Epithelial cell of esophagus (primary cell): ENCODE results near the gene UBE2O.

Source experiments
- DNase-seq: peaks from one replicate; pipeline ENCODE4 v3.0.0; 2010; ENCODE audit warnings: low read depth
- H3K4me3 ChIP-seq: 2 replicates; pipeline ENCODE4 v1.5.1; 2011; ENCODE audit warnings: mild to moderate bottlenecking, low read length, control low read depth
- CTCF ChIP-seq: IDR thresholded peaks from 2 replicates; pipeline ENCODE4 v1.5.1; 2011; ENCODE audit warnings: low read depth, mild to moderate bottlenecking, low read length, control low read depth, inconsistent platforms; ENCODE audit not compliant: insufficient read depth; ENCODE audit errors: missing control alignments

The UBE2O gene

DNA sequence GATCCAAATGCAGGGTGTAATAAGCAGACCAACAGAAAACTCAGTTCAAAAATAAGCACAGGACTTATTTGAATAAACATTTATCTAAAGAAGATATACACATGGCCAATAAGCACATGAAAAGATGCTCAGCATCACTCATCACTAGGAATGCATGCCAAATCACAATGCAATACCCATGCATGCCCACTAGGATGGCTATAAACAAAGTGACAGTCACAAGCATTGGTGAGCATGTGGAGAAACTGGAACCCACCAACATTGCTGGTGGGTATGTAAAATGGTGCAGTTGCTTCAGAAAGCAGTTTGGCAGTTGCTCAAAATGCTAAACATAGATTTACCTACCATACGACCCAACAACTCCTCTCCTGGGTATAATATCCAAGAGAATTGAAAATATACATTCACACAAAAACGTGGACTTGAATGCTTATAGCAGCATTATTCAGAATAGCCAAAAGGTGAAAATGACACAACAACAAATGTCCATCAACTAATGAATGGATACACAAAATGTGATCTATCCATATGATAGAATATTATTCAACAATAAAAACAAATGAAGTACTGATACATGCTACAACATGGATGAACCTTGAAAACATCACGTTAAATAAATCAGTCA, 20.1 kb downstream of the UBE2O start:
- TF ChIP-seq CTCF: peak; percentile 55
- no peak overlapping the region for H3K4me3 ChIP-seq
- DNase-seq: peak; percentile 54

GRCh38 chr17:76432004-76432403, 20.9 kb downstream of the UBE2O start:
- DNase-seq: no peak
- TF ChIP-seq CTCF: no peak
- H3K4me3 ChIP-seq: no peak overlapping the region

- no peak overlapping the region for H3K4me3 ChIP-seq
- no peak for DNase-seq
- TF ChIP-seq CTCF: no peak
These were observed 21.4 kb downstream of the UBE2O start for GRCh38 chr17:76431509-76431908.

GRCh38 chr17:76428511-76428910, 24.4 kb downstream of the UBE2O start:
- H3K4me3 ChIP-seq: no peak overlapping the region
- DNase-seq: no peak
- TF ChIP-seq CTCF: no peak

GRCh38 chr17:76427501-76428231, 25.3 kb downstream of the UBE2O start:
- H3K4me3 ChIP-seq: no peak overlapping the region
- no peak for TF ChIP-seq CTCF
- DNase-seq: no peak

DNA sequence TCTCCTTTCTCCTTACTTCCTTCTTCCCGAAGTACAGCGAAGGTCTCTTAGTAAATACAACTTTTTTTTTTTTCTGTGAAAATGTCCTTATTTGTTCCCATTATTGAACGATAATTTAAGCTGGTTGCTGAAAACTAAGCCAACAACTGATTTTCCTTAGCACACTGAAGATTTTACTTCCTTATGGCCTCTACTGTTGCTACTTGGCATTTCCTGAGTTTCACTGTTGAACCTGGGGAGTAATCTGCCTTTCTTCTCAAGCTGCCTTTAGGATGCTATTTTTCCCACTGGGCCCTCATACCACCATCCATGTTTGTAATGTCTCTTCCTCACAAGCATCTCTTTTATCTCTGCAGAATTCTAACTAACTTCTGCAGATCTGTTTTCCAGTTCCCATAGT, 26.1 kb downstream of the UBE2O start:
- no peak for TF ChIP-seq CTCF
- no peak overlapping the region for H3K4me3 ChIP-seq
- DNase-seq: no peak

- no peak for DNase-seq
- no peak for TF ChIP-seq CTCF
- no peak overlapping the region for H3K4me3 ChIP-seq
These were observed 30.1 kb downstream of the UBE2O start for GRCh38 chr17:76422860-76423259.
